ENCODE results near the gene RFWD3.

Gene RFWD3

DNA sequence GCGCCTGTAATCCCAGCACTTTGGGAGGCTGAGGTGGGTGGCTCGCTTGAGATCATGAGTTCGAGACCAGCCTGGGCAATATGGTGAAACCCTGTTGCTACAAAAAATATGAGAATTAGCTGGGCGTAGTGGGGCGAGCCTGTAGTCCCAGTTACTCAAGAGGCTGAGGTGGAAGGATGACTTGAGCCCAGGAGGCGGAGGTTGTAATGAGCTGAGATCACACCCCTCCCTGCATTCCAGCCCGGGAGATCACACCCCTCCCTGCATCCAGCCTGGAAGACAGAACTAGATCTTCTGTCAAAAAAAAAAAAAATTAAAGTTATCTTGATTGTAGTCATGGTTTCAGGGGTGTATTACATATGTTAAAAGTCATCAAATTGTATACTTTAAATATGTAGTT, 33.0 kb downstream of the RFWD3 start:
- DNase-seq (ENCODE audit: low spot score), result no peak
- TF ChIP-seq, protein P1, sequence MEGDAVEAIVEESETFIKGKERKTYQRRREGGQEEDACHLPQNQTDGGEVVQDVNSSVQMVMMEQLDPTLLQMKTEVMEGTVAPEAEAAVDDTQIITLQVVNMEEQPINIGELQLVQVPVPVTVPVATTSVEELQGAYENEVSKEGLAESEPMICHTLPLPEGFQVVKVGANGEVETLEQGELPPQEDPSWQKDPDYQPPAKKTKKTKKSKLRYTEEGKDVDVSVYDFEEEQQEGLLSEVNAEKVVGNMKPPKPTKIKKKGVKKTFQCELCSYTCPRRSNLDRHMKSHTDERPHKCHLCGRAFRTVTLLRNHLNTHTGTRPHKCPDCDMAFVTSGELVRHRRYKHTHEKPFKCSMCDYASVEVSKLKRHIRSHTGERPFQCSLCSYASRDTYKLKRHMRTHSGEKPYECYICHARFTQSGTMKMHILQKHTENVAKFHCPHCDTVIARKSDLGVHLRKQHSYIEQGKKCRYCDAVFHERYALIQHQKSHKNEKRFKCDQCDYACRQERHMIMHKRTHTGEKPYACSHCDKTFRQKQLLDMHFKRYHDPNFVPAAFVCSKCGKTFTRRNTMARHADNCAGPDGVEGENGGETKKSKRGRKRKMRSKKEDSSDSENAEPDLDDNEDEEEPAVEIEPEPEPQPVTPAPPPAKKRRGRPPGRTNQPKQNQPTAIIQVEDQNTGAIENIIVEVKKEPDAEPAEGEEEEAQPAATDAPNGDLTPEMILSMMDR (IDR thresholded peaks at IDR 0.05), result no peak

DNA sequence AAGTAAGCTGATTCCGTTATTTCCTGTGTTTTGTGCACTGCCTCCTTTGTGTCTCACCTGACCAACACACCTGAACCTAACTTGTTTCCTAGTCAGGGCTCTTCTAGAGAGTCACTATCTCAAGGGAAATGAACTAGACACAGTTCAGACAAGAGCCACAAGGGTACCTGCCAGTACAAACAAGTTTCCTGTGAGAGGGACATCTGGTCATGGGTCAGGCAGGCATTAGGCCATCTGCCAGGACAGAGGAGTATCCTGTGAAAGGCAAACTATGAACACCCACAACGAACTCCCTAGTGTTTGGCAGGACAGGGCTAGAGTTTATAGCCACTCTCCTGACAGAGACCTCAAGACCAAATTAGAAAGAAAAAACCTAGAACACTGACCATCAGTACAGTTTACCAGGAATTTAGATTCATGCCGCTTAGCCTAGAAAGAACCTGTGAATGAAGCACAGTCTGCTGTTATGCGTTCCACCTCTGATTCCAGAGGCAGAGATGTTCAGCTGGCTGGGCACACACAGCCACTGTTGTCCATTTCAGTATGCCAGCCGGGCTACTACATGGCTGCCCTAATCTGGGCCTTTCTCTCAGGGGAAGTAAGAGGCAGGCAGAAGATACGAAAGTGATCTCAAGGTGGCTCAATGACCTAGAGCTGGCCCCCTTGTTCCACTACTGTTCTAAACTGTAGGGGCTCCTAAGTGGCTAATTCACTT, 39.0 kb downstream of the RFWD3 start:
- Histone ChIP-seq H3K4me3 (no peak overlapping the region), H3K27ac (peak overlapping the region in 1 of 2 donors; percentile 24)
- no peak for DNase-seq (ENCODE audit: low spot score)
- TF ChIP-seq, protein P1 (IDR thresholded peaks at IDR 0.05), result no peak

More for the DNA sequence above, 33.0 kb downstream of the RFWD3 start:
- Histone ChIP-seq H3K27ac (no peak overlapping the region), H3K4me3 (no peak overlapping the region)

DNA sequence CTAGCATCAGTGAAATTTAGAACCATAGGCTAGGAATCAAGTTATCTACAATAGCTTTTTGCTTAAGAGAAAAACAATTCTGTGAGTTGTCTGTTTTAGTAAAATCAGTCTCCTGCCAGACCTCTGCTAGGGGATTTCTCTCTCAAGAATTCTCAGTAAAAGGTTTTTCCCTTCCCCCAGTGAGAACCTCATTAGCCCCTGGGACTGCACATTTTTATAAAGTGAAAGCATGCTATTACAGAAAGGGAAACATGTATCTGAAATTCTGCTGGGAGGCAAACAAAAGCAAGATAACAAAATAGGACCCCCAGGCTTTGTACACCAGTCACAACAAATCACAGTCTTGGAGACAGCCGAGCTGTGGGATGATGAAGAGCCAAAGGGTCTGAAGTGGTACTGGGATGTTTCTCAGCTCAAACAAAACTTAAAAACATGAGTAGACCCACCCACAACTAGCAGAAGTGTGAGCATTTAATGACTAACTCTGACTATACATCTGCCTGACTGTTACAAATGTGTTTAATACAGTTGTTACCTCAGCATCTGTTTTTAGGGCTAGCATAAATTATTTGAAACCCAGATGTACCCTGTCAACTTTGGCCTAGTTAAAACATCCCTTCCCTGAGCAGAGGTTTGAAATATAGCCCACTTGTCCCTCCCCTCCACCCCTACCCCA, 39.8 kb downstream of the RFWD3 start:
- Histone ChIP-seq H3K4me3 (no peak overlapping the region), H3K27ac (peak overlapping the region in 1 of 2 donors; percentile 43)
- TF ChIP-seq, protein P1 (IDR thresholded peaks at IDR 0.05), result no peak
- DNase-seq (ENCODE audit: low spot score), result no peak

DNA sequence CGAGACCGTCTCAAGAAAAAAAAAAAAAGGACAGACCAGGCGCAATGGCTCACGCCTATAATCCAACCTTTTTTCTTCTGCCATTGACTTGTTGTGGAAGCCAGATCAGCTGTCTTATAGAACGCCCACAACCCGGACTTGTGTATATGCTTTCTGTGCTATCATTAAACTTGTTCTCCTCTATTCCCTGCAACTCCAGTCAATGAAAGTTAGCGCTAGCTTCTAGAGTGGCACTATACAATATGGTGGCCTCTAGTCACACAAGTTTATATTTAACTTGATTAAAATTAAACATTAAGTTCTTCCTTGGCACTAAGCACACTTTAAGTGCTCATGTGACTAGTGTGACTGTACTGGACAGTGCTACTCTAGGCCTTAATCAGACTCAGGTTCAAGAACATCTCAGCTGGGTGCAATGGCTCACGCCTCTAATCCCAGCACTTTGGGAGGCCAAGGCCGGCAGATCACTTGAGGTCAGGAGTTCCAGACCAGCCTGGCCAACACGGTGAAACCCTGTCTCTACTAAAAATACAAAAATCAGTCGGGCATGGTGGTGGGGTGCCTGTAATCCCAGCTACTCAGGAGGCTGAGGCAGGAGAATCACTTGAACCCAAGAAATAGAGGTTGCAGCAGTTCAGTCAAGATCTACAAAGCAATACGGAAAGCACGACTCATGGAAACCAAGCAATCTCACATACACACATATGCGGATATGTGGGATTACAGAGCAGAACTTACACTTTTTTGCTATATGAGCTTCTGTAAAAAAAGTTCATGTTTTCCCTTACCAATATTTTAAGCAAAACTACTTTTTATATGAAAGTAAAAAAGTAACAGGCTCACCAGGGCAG, 41.0 kb downstream of the RFWD3 start:
- DNase-seq (ENCODE audit: low spot score), result no peak
- TF ChIP-seq, protein P1 (IDR thresholded peaks at IDR 0.05), result no peak
- Histone ChIP-seq H3K27ac (no peak overlapping the region), H3K4me3 (no peak overlapping the region)

DNA sequence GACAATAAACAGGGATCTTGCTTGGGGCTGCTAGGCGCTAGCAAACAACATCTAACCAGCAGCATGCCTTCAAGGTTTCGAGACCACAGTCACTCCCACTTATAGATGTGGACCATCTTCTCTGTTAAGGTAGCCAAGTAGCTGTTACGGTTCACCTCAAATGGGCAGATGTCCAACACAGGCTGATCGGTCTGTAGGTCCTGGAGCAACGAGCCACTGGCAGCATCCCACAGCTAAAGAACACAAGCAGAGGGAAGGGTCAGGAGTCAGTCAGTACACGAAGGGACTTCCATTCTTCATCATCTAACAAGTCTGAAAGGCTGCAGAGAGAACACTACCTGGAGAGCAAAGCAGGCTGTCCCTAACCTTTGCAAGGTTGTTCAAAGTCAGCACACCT, 42.8 kb downstream of the RFWD3 start:
- DNase-seq (ENCODE audit: low spot score), result no peak
- Histone ChIP-seq H3K4me3 (no peak overlapping the region), H3K27ac (no peak overlapping the region)
- TF ChIP-seq, protein P1 (IDR thresholded peaks at IDR 0.05), result no peak

DNA sequence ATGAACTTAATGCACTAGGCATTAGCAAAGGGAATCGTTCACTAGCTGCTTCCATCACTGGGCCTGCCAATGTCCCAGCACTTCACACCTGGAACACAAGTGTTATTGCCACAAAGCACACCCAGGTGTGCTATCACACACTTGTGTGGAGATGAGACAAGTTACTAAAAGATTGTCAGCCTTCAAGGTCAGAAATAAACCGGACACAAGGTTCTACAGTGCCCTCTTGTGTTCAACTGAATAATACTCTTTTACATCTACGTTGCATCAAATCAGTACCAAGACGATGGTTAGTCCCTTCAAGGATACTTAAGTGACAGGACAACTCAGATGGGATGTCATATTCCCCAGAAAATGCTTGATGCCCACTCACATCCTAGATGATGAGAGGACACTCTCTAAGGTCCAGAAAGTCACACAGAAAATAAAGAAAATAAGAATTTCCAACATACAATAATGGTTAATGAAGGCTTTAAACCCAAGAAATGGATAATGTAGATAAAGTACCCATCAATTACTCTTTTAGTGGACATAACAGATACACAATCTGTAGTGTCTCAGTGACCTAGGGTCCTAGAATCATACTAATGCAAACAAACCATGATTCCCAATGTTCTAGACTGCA, 43.4 kb downstream of the RFWD3 start:
- TF ChIP-seq, protein P1 (IDR thresholded peaks at IDR 0.05), result no peak
- no peak for DNase-seq (ENCODE audit: low spot score)
- Histone ChIP-seq H3K4me3 (no peak overlapping the region), H3K27ac (no peak overlapping the region)

Measured in coronary artery (tissue), 2 donors.